ENCODE measurements around the gene SAP130.

GRCh38 chr2:128037649-128038048, 9.8 kb upstream of the SAP130 start:
- TF ChIP-seq CTCF (conservative IDR thresholded peaks at IDR 0.05 in 1 of 2, IDR thresholded peaks at IDR 0.05 in 1 of 2; ENCODE audit: extremely low read depth in 1 of 2, insufficient read depth in 1 of 2, low read depth in 1 of 2, low read length in 2 of 2), result no peak
- no peak for TF ChIP-seq EZH2 (IDR thresholded peaks at IDR 0.05; ENCODE audit: borderline replicate concordance, low read length)
